Right cardiac atrium (tissue), 5 donors: ENCODE data around the gene PHKG2. TPM values are rescaled to one million over a fixed set of nuclear protein-coding genes. Genes with fewer than 3 reads are reported as not detected.

Experiments
- ATAC-seq, 2 donors: fragments of 200-7000 bp; cut with Tn5 transposase; one replicate each; pipeline versions ENCODE4 v1.8.0 to v1.9.1; 2020; ENCODE audit warnings: moderate library complexity in 2 of 2, mild to moderate bottlenecking in 1 of 2
- DNase-seq, 3 donors: peaks; one replicate each; pipeline ENCODE4 v3.0.0-alpha.2; 2020
- H3K27ac ChIP-seq: one replicate; pipeline ENCODE4 v1.5.1; 2013; ENCODE audit warnings: mild to moderate bottlenecking, low read length, control low read depth, moderate library complexity
- H3K27me3 ChIP-seq: one replicate; pipeline ENCODE4 v1.6.1; 2013; ENCODE audit not compliant: control insufficient read depth, insufficient read depth
- H3K4me1 ChIP-seq: one replicate; pipeline ENCODE4 v1.6.1; 2013; ENCODE audit warnings: low read length; ENCODE audit not compliant: control insufficient read depth, insufficient read depth
- H3K4me3 ChIP-seq: one replicate; pipeline ENCODE4 v1.5.1; 2013; ENCODE audit warnings: low read length, control low read depth
- H3K9me3 ChIP-seq: one replicate; pipeline ENCODE4 v1.6.1; 2013; ENCODE audit warnings: low read length; ENCODE audit not compliant: control insufficient read depth
- WGBS: extraction: QIAGEN DNeasy Blood & Tissue Kit; methylation state at CpG from one replicate; pipeline ENCODE4 v1.1.7; 2013; 5-methylcytosine and 5-hydroxymethylcytosine counted together
- intact Hi-C, 4 donors: fragments of 100-400 bp; cut with DNase I; formaldehyde crosslinking; loops; one replicate each; pipeline versions ENCODE4 v1.11.0 to v1.14.0; 2022 to 2023
- polyA plus RNA-seq: library from polyadenylated mRNA; stranded (reverse); fragments of 200-250 nt; gene quantifications from one replicate; pipeline ENCODE4 v1.2.3, GENCODE V29; 2013
- total RNA-seq, 4 donors: library from RNA; stranded (reverse); fragmentation: NEBNext Ultra II Directional; extraction: Animal tissue kit (Norgen Biotek cat#: 25700); gene quantifications; one replicate each; pipeline ENCODE4 v1.2.1, GENCODE V29; 2021
- donor health status: healthy with polysubstance abuse.
- donor health status: DM: no; HTN: yes; CAD: no.
- donor health status: DM: no; HTN: no; CAD: no.
- donor health status: DM: no; HTN: yes; CAD: no; lungs with severe emphysema.
- donor health status: DM: yes; HTN: yes; CAD: no.

Gene PHKG2
- total and polyA plus RNA-seq, 5 donors = 17.3 to 23.6 (median 19.2) TPM

DNA sequence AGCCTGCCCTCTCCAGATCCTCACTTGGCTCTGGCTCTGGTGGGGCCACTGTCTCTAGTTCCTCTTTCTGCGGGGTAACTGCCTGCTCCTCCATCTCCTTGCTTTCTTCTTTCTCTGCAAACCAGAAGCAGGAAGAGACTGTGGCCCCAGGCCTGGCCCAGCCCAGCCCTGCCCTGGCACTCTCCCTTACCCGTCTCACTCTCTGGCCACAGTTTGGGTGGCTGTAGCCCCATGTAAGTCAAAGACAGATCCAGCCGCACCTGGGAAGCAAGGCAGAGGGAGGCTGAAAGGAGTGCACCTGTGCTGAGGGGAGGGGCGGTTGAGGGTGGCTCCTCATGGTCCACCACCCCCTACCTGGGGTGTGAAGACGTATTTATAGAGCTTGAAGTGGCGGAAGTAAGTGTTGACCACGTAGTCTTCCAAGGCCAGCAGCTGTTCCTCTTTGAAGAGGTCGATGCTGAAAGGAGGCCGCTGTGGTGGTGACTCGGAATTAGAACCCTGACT, 10.8 kb downstream of the PHKG2 start:
- H3K4me1 ChIP-seq = peaks cover 7% of the 10 kb centered on the region
- no peaks in the 10 kb centered on the region for H3K9me3 ChIP-seq
- intact Hi-C loops = no loop called here
- 78% methylated on average over 10 of the region's 10 CpGs for WGBS
- ATAC-seq (no peak), DNase-seq (peak in 1 of 3 donors; percentile 65)
- no peaks in the 10 kb centered on the region for H3K27me3 ChIP-seq
- H3K27ac ChIP-seq = no peak overlapping the region
- H3K4me3 ChIP-seq = no peak overlapping the region

DNA sequence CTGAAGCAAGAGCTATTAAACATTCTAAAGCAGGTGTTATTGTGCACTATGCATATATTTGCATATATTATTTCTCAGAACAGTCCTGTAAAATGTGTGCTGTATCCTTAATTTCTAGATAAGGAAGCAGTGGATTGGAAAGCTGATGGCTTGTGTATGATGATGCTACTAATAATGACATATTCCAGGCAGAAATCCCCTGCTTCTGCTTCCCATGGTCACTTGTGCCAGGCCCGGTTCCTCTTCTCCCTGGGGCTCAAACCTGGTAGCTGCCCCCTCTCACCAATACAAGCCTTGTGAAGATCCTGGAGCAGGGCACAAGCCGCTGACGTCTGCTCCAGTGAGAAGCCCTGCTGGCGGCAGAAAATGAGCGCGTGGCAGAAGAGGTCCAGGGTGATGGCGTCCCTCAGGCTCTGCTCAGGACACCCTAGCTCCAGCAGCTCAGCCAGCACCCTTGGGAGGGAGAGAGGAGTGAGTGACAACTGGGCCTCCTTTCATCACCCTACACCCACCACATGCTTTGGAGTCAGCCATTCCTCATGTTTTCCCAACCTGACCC, 11.9 kb downstream of the PHKG2 start:
- no peaks in the 10 kb centered on the region for H3K9me3 ChIP-seq
- no peaks in the 10 kb centered on the region for H3K27me3 ChIP-seq
- 88% methylated on average over 7 of the region's 7 CpGs for WGBS
- ATAC-seq (no peak), DNase-seq (peak in 1 of 3 donors; percentile 18)
- intact Hi-C loops = loop anchor here in 1 of 4 donors (10.0 kb wide), 1 partner anchor 55 kb away; no protein-coding TSS in a partner anchor
- H3K4me1 ChIP-seq = peaks cover 9% of the 10 kb centered on the region
- no peak overlapping the region for H3K27ac ChIP-seq
- H3K4me3 ChIP-seq = no peak overlapping the region

DNA sequence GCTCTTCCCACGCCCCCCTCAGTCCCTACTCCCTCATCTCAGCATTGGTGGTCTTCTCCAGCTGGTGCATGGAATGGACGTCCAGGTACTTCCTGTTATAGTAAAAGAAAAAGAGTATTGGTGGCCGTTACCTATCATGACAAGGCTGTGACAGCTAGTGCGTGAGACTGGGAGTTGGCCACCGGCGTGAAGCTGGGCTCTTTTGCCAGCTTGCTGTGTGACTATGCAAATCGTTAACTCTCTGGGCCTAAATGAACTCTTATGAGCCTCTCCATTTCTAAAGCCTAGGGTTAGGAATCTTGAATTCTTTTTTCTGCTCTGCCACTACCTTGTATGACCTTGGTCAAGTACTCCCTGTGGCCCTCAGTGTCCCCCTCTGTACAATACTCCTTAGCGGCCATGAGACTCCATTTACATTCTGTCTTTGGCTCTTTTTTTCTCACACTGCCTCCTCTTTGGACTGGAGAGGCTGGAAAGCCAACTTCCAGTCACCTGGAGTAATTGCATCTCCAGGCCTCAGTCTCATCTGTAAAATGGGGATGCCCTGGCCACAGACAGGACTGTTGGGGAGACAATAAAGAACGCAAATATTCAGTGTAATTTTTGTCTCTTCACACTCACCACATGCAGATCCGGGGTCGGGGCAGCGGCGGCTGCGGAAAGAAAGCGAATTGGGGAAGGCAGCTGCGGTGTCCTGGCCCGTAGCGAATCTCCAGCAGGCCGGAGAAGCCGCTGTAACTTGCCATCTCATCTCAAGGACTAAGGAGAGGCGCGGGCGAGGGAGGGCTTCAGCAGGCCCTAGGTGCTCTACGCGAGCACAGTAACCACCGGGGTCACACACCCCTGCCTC, 12.6 kb downstream of the PHKG2 start:
- intact Hi-C loops = loop anchor here in 1 of 4 donors (10.0 kb wide), 1 partner anchor 56 kb away; no protein-coding TSS in a partner anchor
- Histone ChIP-seq H3K27ac (no peak overlapping the region), H3K9me3 (no peaks in the 10 kb centered on the region), H3K27me3 (no peaks in the 10 kb centered on the region), H3K4me1 (peaks cover 9% of the 10 kb centered on the region), H3K4me3 (peak overlapping the region; percentile 73)
- peak in 1 of 3 donors; percentile 5 for DNase-seq
- WGBS = 28% methylated on average over 26 of the region's 26 CpGs
- ATAC-seq = no peak

DNA sequence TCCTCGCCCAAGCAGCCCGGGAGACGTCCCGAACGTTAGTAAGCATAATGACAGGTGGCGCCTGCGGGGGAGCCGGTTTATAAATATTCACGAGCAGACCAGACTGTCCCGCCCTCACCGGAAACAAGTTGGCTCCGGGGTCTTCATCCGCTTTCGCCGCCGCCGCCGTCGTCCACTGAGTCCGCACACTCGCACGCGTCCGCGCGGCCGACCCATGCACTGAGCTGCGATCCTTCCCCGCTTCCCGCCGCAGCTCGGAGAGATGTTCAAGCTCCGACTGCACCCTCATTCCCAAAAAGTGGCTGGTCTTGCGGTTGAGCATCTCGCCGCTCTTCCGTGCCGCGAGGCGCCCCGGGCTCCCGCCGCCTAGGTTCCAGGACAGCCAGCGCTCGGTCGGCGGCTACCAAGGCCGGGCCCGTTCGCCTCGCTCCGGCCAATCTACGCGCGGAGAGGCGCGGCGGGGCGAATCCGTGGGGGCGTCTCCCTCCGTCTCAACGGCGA, 13.3 kb downstream of the PHKG2 start:
- DNase-seq = peak in 1 of 3 donors; percentile 60
- no peak overlapping the region for H3K27ac ChIP-seq
- peaks cover 9% of the 10 kb centered on the region for H3K4me1 ChIP-seq
- peak overlapping the region; percentile 73 for H3K4me3 ChIP-seq
- H3K9me3 ChIP-seq = no peaks in the 10 kb centered on the region
- intact Hi-C loops = loop anchor here in 1 of 4 donors (10.0 kb wide), 1 partner anchor 57 kb away; no protein-coding TSS in a partner anchor
- peak; percentile 24 to 46 for ATAC-seq
- WGBS = under 1% methylated on average over 64 of the region's 64 CpGs
- no peaks in the 10 kb centered on the region for H3K27me3 ChIP-seq

DNA sequence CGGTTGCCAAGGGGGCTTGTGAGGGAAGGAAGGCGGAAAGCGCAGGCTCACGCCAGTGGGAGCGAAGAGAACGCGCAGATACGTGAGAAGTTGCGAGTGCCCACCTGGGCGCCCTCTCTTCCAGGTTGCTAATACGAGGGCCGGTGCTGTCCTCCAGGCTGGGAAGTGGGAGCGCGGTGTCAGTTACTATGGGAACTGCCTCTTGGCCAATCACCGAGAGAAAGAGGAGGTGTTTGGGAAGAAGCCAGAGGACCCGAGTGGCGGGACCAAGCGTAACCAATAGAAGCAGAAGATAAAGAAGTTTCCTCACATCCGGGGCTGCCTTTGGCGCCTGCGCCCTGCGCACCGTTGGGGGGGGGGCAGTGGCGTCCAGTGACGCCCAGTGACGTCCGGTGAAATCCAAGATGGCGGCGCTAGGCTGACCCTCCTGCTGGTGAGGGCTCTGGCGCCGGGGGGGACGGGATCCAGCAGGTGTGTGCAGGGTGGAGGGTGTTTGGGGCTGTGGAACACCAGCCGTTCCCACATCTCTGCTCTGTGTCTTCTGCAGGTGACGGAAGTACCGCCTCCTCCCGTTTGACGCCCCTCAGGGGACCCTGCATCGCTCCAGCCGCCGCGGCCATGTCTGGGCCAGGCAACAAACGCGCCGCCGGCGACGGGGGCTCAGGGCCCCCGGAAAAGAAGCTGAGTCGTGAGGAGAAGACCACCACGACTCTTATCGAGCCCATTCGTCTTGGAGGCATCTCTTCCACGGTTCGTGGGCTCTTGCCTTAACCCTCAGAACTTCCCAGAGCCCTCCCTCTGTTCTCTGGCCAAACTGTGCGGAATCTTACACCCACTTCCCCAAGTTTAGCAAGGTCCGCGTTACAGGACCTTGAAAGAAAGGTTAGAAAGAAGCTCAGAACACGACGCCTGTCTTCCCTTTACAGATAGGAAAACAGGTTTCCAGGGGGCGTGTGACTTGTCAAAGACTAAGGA, 14.0 kb downstream of the PHKG2 start, which contains the start of the genes CFAP119 and RNF40:
Gene CFAP119 (minus strand): TSS at position 135 of the 975 bp plus-strand sequence. CDS start 314 bp downstream, outside the sequence.
Gene RNF40 (plus strand): TSS at position 395 of the 975 bp plus-strand sequence. CDS start 224 bp downstream, at position 619.
- Histone ChIP-seq H3K4me3 (peak within 1 kb of the TSS; percentile 91), H3K27me3 (no peaks in the 10 kb centered on the region), H3K4me1 (peaks cover 9% of the 10 kb centered on the region), H3K9me3 (no peaks in the 10 kb centered on the region), H3K27ac (peak within 1 kb of the TSS; percentile 82)
- ATAC-seq (peak; percentile 96 to 97), DNase-seq (peak; percentile 96 to 98 (median 98))
- intact Hi-C loops = loop anchor here in 1 of 4 donors (10.0 kb wide), 1 partner anchor 57 kb away; no protein-coding TSS in a partner anchor
- under 1% methylated on average over 60 of the region's 60 CpGs for WGBS

DNA sequence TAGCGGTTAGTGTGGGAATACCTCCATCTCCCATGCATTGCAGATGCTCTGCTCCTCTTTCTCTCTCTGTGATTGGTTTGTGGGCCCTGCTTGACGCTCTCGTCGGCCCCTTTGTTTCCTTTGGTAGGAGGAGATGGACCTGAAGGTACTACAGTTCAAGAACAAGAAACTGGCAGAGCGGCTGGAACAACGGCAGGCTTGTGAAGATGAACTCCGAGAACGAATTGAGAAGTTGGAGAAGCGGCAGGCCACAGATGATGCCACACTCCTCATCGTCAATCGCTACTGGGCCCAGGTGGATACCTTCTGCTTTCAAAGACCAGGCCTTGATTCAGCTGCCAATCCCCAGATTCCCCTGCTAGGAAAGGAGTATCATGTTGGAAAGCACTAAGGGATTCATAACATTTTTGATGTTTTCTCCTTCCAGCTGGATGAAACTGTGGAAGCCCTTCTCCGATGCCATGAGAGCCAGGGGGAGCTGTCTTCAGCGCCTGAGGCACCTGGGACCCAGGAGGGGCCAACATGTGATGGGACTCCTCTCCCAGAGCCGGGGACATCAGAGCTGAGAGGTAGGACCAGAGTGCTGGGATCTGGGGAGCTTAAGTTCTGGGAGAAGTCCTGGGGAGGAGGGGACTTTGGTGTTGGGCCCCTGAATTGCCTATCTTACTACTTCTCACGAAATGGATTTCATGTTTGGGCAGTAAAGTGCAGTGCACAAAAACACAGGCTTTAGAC, 14.9 kb downstream of the PHKG2 start:
- ATAC-seq = no peak
- H3K27ac ChIP-seq = no peak overlapping the region
- no peaks in the 10 kb centered on the region for H3K9me3 ChIP-seq
- H3K27me3 ChIP-seq = no peaks in the 10 kb centered on the region
- intact Hi-C loops = loop anchor here in 1 of 4 donors (10.0 kb wide), 1 partner anchor 58 kb away; no protein-coding TSS in a partner anchor
- peaks cover 9% of the 10 kb centered on the region for H3K4me1 ChIP-seq
- H3K4me3 ChIP-seq = peak overlapping the region; percentile 91
- 67% methylated on average over 15 of the region's 15 CpGs for WGBS
- peak in 1 of 3 donors; percentile 37 for DNase-seq

DNA sequence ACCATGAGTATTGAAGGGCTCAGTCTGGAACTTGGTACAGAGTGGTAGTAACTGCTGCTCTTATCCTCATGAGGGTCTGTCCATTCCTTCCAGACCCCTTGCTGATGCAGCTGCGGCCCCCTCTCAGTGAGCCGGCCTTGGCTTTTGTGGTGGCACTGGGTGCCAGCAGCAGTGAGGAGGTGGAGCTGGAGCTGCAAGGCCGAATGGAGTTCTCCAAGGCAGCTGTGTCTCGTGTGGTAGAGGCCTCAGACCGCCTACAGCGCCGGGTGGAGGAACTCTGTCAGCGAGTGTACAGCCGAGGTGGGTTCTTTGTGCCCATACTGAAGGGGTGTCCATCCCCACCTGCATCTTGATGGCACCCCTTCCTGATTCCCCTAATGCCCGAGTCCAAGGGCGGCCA, 15.9 kb downstream of the PHKG2 start:
- Histone ChIP-seq H3K9me3 (no peaks in the 10 kb centered on the region), H3K4me1 (peaks cover 9% of the 10 kb centered on the region), H3K4me3 (no peak overlapping the region), H3K27ac (no peak overlapping the region), H3K27me3 (no peaks in the 10 kb centered on the region)
- 91% methylated on average over 11 of the region's 11 CpGs for WGBS
- ATAC-seq (no peak), DNase-seq (peak in 1 of 3 donors; percentile 38)
- intact Hi-C loops = loop anchor here in 1 of 4 donors (10.0 kb wide), 1 partner anchor 59 kb away; no protein-coding TSS in a partner anchor

DNA sequence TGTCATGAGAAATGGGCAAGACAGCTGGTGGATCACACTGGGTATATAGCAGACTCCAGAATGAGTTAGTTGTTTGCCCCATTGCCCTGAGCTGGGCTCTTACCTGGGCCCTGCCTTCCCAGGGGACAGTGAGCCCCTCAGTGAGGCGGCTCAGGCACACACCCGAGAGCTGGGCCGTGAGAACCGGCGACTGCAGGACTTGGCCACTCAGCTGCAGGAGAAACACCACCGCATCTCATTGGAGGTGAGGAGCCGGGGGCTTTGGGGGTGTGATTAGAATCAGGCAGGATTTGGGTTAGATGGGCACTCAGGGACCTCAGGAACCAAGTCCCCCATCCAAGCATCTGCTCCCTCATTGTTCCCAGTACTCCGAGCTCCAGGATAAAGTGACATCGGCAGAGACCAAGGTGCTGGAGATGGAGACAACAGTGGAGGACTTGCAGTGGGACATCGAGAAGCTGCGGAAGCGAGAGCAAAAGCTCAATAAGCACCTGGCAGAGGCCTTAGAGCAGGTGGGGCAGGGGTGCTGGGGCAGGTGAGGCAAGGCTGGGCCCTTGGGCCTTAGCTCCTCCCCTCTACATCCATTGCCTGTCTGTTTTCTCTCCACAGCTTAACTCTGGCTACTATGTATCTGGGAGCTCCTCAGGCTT, 16.7 kb downstream of the PHKG2 start:
- no peak for ATAC-seq
- peak in 1 of 3 donors; percentile 26 for DNase-seq
- 93% methylated on average over 12 of the region's 12 CpGs for WGBS
- intact Hi-C loops = loop anchor here in 1 of 4 donors (10.0 kb wide), 1 partner anchor 60 kb away; no protein-coding TSS in a partner anchor
- Histone ChIP-seq H3K9me3 (no peaks in the 10 kb centered on the region), H3K27me3 (no peaks in the 10 kb centered on the region), H3K4me1 (peaks cover 9% of the 10 kb centered on the region), H3K27ac (no peak overlapping the region), H3K4me3 (no peak overlapping the region)
